HCT116 (cell line): Measurements from ENCODE around the gene MICAL3. TPM values are rescaled to one million over a fixed set of nuclear protein-coding genes. Genes with fewer than 3 reads are reported as not detected.

ENCODE experiments used
- ATAC-seq: fragments of 200-7000 bp; cut with Tn5 transposase; 2 replicates; pipeline ENCODE4 v1.9.1; 2020; ENCODE audit warnings: mild to moderate bottlenecking, moderate library complexity
- BruUV-seq: library from RNA; stranded (reverse); fragments of 400-500 nt; replicated peaks from 2 replicates; lab custom pipeline; 2021; lab: Mats Ljungman, UMichigan
- CTCF ChIA-PET: fragments of 300-600 bp; sonication (Branson Sonifier 250); formaldehyde crosslinking; loops from one replicate; lab custom pipeline; 2021; ENCODE audit warnings: antibody characterized with exemption; lab: Charles Lee
- POLR2A ChIA-PET: fragments of 300-600, 350-600 bp; sonication (Branson Sonifier 250); formaldehyde crosslinking; loops from one replicate; lab custom pipeline; 2021; ENCODE audit warnings: antibody characterized with exemption; lab: Charles Lee
- RAD21 ChIA-PET, 2 experiments: fragments of 300-600 bp; sonication (Branson Sonifier 250); formaldehyde crosslinking; loops; one replicate each; lab custom pipeline; 2023; ENCODE audit warnings: low total read pairs in 2 of 2; ENCODE audit not compliant: uncharacterized antibody in 2 of 2, unreplicated experiment in 2 of 2, low non-redundant PET in 1 of 2; lab: Charles Lee
- DNase-seq: peaks from one replicate; pipeline ENCODE4 v3.0.0-alpha.2; 2010; ENCODE audit warnings: low read depth, low spot score
- H2AFZ ChIP-seq: fragments of 200-600 bp; shearing (Covaris generic), sonication (generic); 2 replicates; pipeline ENCODE4 v1.6.1; 2017; ENCODE audit warnings: low read depth, mixed run types, mixed read lengths, antibody characterized with exemption, low read length; ENCODE audit not compliant: poor library complexity, severe bottlenecking
- H3K27ac ChIP-seq: 2 replicates; pipeline ENCODE4 v1.5.1; 2012; ENCODE audit warnings: low read depth, low read length
- H3K27me3 ChIP-seq: fragments of 200-600 bp; sonication (generic); 2 replicates; pipeline ENCODE4 v1.6.1; 2016; ENCODE audit warnings: mixed run types, low read length, mixed read lengths; ENCODE audit not compliant: insufficient read depth
- H3K36me3 ChIP-seq, 2 experiments: fragments of 200-500 bp in 1 of 2; fragments of 200-600 bp in 1 of 2; sonication (Bioruptor generic) in 1 of 2; sonication (generic) in 1 of 2; 2 replicates each; pipeline versions ENCODE4 v1.5.1 to v1.6.1; 2014 to 2016; ENCODE audit warnings: low read length in 2 of 2, inconsistent platforms in 1 of 2, mixed read lengths in 1 of 2, mixed run types in 1 of 2; ENCODE audit not compliant: insufficient read depth in 2 of 2, control insufficient read depth in 1 of 2
- H3K4me1 ChIP-seq, 2 experiments: fragments of 200-600 bp in 1 of 2; sonication (generic) in 1 of 2; 2 replicates each; pipeline versions ENCODE4 v1.5.1 to v1.6.1; 2012 to 2017; ENCODE audit warnings: low read length in 2 of 2, inconsistent platforms in 1 of 2, mild to moderate bottlenecking in 1 of 2, mixed read lengths in 1 of 2, mixed run types in 1 of 2, moderate library complexity in 1 of 2; ENCODE audit not compliant: insufficient read depth in 2 of 2, control insufficient read depth in 1 of 2
- H3K4me2 ChIP-seq: fragments of 200-600 bp; sonication (generic); 2 replicates; pipeline ENCODE4 v1.6.1; 2017; ENCODE audit warnings: mixed run types, low read length, mixed read lengths
- H3K4me3 ChIP-seq, 2 experiments: fragments of 200-600 bp in 1 of 2; sonication (generic) in 1 of 2; replicated peaks in 1 of 2; 2 replicates each; pipeline ENCODE4 v1.5.1; 2011 to 2016; ENCODE audit warnings: low read length in 2 of 2, control low read depth in 1 of 2, low read depth in 1 of 2, mild to moderate bottlenecking in 1 of 2, mixed read lengths in 1 of 2, mixed run types in 1 of 2
- H3K79me2 ChIP-seq: fragments of 200-600 bp; sonication (generic); 2 replicates; pipeline ENCODE4 v1.6.1; 2017; ENCODE audit warnings: mild to moderate bottlenecking, mixed run types, low read length, moderate library complexity, mixed read lengths; ENCODE audit not compliant: insufficient read depth
- H3K9ac ChIP-seq: fragments of 200-600 bp; sonication (generic); 2 replicates; pipeline ENCODE4 v1.6.1; 2016; ENCODE audit warnings: low read length, mixed read lengths
- H3K9me2 ChIP-seq: fragments of 200-600 bp; sonication (generic), shearing (Covaris generic); 2 replicates; pipeline ENCODE4 v1.6.1; 2017; ENCODE audit warnings: mixed run types, mild to moderate bottlenecking, moderate library complexity; ENCODE audit not compliant: insufficient read depth
- H3K9me3 ChIP-seq, 2 experiments: fragments of 200-500 bp in 1 of 2; fragments of 200-600 bp in 1 of 2; sonication (Bioruptor generic) in 1 of 2; sonication (generic) in 1 of 2; 2 replicates each; pipeline ENCODE4 v1.6.1; 2014 to 2017; ENCODE audit warnings: low read length in 2 of 2, mixed read lengths in 2 of 2, inconsistent platforms in 1 of 2, low read depth in 1 of 2, mild to moderate bottlenecking in 1 of 2, mixed run types in 1 of 2, moderate library complexity in 1 of 2; ENCODE audit not compliant: control insufficient read depth in 1 of 2, insufficient read depth in 1 of 2
- H4K20me1 ChIP-seq: fragments of 200-600 bp; sonication (generic), shearing (Covaris generic); 2 replicates; pipeline ENCODE4 v1.6.1; 2017; ENCODE audit warnings: mixed run types, mild to moderate bottlenecking, moderate library complexity; ENCODE audit not compliant: insufficient read depth
- ATF3 ChIP-seq: IDR thresholded peaks from 2 replicates; pipeline ENCODE4 v1.6.1; 2012
- CEBPB ChIP-seq: IDR thresholded peaks from 2 replicates; pipeline ENCODE4 v1.6.1; 2012; ENCODE audit warnings: low read depth
- EGR1 ChIP-seq: IDR thresholded peaks from 2 replicates; pipeline ENCODE4 v1.6.1; 2012; ENCODE audit warnings: low read depth
- JUND ChIP-seq: IDR thresholded peaks from 2 replicates; pipeline ENCODE4 v1.6.1; 2012
- MAX ChIP-seq: IDR thresholded peaks from 2 replicates; pipeline ENCODE4 v1.6.1; 2012
- POLR2A ChIP-seq: IDR thresholded peaks from 2 replicates; pipeline ENCODE4 v1.7.0; 2011; ENCODE audit warnings: borderline replicate concordance; ENCODE audit not compliant: insufficient read depth, insufficient read length; ENCODE audit errors: extremely low read depth
- RAD21 ChIP-seq: IDR thresholded peaks from 2 replicates; pipeline ENCODE4 v1.6.1; 2012; ENCODE audit warnings: low read depth, mild to moderate bottlenecking
- REST ChIP-seq: IDR thresholded peaks from 2 replicates; pipeline ENCODE4 v1.6.1; 2012; ENCODE audit warnings: low read depth
- SRF ChIP-seq: IDR thresholded peaks from 2 replicates; pipeline ENCODE4 v1.6.1; 2012; ENCODE audit warnings: low read depth
- ZBTB33 ChIP-seq: IDR thresholded peaks from 2 replicates; pipeline ENCODE4 v1.6.1; 2011; ENCODE audit warnings: mild to moderate bottlenecking, low read length, moderate library complexity; ENCODE audit not compliant: insufficient replicate concordance; ENCODE audit errors: extremely low read depth
- ZFX ChIP-seq: fragments of 450-650 bp; IDR thresholded peaks from 2 replicates; pipeline ENCODE4 v1.6.1; 2017
- intact Hi-C: fragments of 100-400 bp; cut with micrococcal nuclease; formaldehyde crosslinking; loops from 2 replicates; pipeline ENCODE4 v1.10.0; 2022
- total RNA-seq: library from RNA; stranded (reverse); gene quantifications from one replicate; pipeline ENCODE4 v1.2.1, GENCODE V29; 2021; ENCODE audit not compliant: unreplicated experiment
- TF ChIP-seq, protein P1 (sequence below), 3 experiments: fragments of 200-600 bp in 1 of 3; sonication (generic) in 1 of 3; IDR thresholded peaks in 2 of 3; conservative IDR thresholded peaks in 1 of 3; 2 replicates each; pipeline ENCODE4 v1.5.1; 2012 to 2017; ENCODE audit warnings: low read depth in 2 of 3, low read length in 2 of 3, antibody characterized with exemption in 1 of 3, borderline replicate concordance in 1 of 3, control low read depth in 1 of 3, mild to moderate bottlenecking in 1 of 3, mixed read lengths in 1 of 3, mixed run types in 1 of 3, moderate library complexity in 1 of 3; ENCODE audit not compliant: insufficient read depth in 1 of 3

The MICAL3 gene
- total RNA-seq, 1 experiment from 2014 or later, result 30.8 TPM

DNA sequence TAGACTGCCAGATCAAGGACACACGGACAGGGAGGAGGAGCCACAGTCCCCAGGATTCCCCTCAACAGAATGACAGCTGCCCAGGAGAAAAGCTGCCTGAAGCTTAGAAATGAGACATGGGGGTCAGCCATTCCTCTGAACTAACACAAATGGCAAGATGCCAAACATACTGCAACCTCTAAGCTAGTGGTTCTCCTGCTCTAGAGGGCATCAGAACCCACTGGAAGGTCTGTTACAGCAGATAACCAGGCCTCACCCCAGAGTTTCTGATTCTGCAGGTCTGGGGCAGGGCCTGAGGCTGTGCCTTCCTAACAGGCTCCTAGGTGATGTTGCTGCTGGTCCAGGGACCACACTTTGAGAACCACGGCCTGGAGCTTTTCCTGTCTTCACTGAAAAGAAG, 221.5 kb downstream of the MICAL3 start:
- TF ChIP-seq ATF3 (no peak), REST (no peak), POLR2A (no peak), JUND (no peak), ZBTB33 (no peak), CEBPB (no peak), MAX (no peak), ZFX (no peak), RAD21 (no peak), SRF (no peak), EGR1 (no peak)
- TF ChIP-seq, protein P1, sequence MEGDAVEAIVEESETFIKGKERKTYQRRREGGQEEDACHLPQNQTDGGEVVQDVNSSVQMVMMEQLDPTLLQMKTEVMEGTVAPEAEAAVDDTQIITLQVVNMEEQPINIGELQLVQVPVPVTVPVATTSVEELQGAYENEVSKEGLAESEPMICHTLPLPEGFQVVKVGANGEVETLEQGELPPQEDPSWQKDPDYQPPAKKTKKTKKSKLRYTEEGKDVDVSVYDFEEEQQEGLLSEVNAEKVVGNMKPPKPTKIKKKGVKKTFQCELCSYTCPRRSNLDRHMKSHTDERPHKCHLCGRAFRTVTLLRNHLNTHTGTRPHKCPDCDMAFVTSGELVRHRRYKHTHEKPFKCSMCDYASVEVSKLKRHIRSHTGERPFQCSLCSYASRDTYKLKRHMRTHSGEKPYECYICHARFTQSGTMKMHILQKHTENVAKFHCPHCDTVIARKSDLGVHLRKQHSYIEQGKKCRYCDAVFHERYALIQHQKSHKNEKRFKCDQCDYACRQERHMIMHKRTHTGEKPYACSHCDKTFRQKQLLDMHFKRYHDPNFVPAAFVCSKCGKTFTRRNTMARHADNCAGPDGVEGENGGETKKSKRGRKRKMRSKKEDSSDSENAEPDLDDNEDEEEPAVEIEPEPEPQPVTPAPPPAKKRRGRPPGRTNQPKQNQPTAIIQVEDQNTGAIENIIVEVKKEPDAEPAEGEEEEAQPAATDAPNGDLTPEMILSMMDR (IDR thresholded peaks at IDR 0.05 in 2 of 3, conservative IDR thresholded peaks at IDR 0.05 in 1 of 3; ENCODE audit: borderline replicate concordance in 1 of 3, insufficient read depth in 1 of 3, low read depth in 2 of 3, low read length in 2 of 3), result no peak
- H3K27me3 ChIP-seq, result no peaks in the 10 kb centered on the region
- no peaks in the 10 kb centered on the region for H3K4me1 ChIP-seq
- no peak overlapping the region for H3K4me3 ChIP-seq
- POLR2A ChIA-PET, result no interaction called here
- no peaks in the 10 kb centered on the region for H3K79me2 ChIP-seq
- CTCF ChIA-PET, result no interaction called here
- H2AFZ ChIP-seq, result no peak overlapping the region
- DNase-seq (no peak), ATAC-seq (no peak)
- H3K36me3 ChIP-seq, result peaks cover 0 to 5% of the 10 kb centered on the region in 2 experiments; a peak in 2 of 4 replicates
- BruUV-seq, result no TSS peak
- H3K9ac ChIP-seq, result no peak overlapping the region
- H4K20me1 ChIP-seq, result no peaks in the 10 kb centered on the region
- intact Hi-C loops, result no loop called here
- H3K4me2 ChIP-seq, result no peak overlapping the region
- H3K27ac ChIP-seq, result no peak overlapping the region
- no peaks in the 10 kb centered on the region for H3K9me2 ChIP-seq
- RAD21 ChIA-PET, result no interaction called here
- H3K9me3 ChIP-seq, result no peaks in the 10 kb centered on the region
